Measurements from ENCODE around the gene LRCH1. TPM values are rescaled to one million over a fixed set of nuclear protein-coding genes. Genes with fewer than 3 reads are reported as not detected.

Gene LRCH1
- total and polyA plus RNA-seq, 2 of the 4 experiments (the other 2 are of a cell fraction): 7.0 to 8.8 TPM

- in situ Hi-C loops (cut with MboI; ENCODE audit: low sequenced_read_pairs) (no loop called here), intact Hi-C loops (cut with micrococcal nuclease) (no loop called here), dilution Hi-C loops (cut with HindIII; ENCODE audit: low sequenced_read_pairs, unreplicated experiment) (no loop called here)
- no peak overlapping the region for H2BK5ac ChIP-seq (ENCODE audit: low read depth, low read length, poor library complexity, severe bottlenecking)
- ATAC-seq (ENCODE audit: low read depth) (no peak), DNase-seq (no peak)
- no peak overlapping the region for H3K23ac ChIP-seq (ENCODE audit: low read depth, low read length)
- no peak overlapping the region for H2BK15ac ChIP-seq (ENCODE audit: low read depth, low read length)
- H3K9me3 ChIP-seq (ENCODE audit: control insufficient read depth, insufficient read depth, low read length): no peaks in the 10 kb centered on the region
- no peaks in the 10 kb centered on the region for H4K20me1 ChIP-seq (ENCODE audit: insufficient read depth, low read length)
- TF ChIP-seq RFX5 (IDR thresholded peaks at IDR 0.05; ENCODE audit: low read depth, low read length) (no peak), MAFK (IDR thresholded peaks at IDR 0.05; ENCODE audit: low read depth, low read length) (no peak), BHLHE40 (IDR thresholded peaks at IDR 0.05; ENCODE audit: low read depth, low read length) (no peak), MXI1 (IDR thresholded peaks at IDR 0.05; ENCODE audit: borderline replicate concordance, low read depth, low read length) (no peak), FOS (IDR thresholded peaks at IDR 0.05; ENCODE audit: low read depth, low read length) (no peak), NFE2L2 (IDR thresholded peaks at IDR 0.05; ENCODE audit: low read depth, low read length) (no peak), MAZ (IDR thresholded peaks at IDR 0.05; ENCODE audit: borderline replicate concordance, low read depth, low read length) (no peak), POLR2A (IDR thresholded peaks at IDR 0.05; ENCODE audit: low read depth, low read length) (no peak), RAD21 (IDR thresholded peaks at IDR 0.05; ENCODE audit: low read length) (no peak), USF2 (IDR thresholded peaks at IDR 0.05; ENCODE audit: low read depth, low read length) (no peak), SMC3 (IDR thresholded peaks at IDR 0.05; ENCODE audit: low read depth, low read length) (no peak)
- no peak overlapping the region for H3K4me3 ChIP-seq (ENCODE audit: insufficient read depth, low read depth, low read length)
- H3K18ac ChIP-seq (ENCODE audit: low read depth, low read length): no peak overlapping the region
- WGBS, 2 experiments (ENCODE audit: extremely low coverage in 2 of 2, insufficient read length in 1 of 2): no CpG with 5 or more reads among the region's 4 CpGs
- H2BK20ac ChIP-seq (ENCODE audit: low read depth, low read length): no peak overlapping the region
- no peaks in the 10 kb centered on the region for H3K79me1 ChIP-seq (ENCODE audit: low read depth in 1 of 2, low read length in 2 of 2)
- no peak overlapping the region for H2BK120ac ChIP-seq (ENCODE audit: low read depth, low read length)
- BruUV-seq (replicated peaks): no TSS peak
- no peak overlapping the region for H2AFZ ChIP-seq (replicated peaks; ENCODE audit: low read length, poor library complexity)
- no peak overlapping the region for H3K4me2 ChIP-seq (ENCODE audit: low read depth, low read length)
- H3K36me3 ChIP-seq (ENCODE audit: control insufficient read depth, insufficient read depth, low read length): no peaks in the 10 kb centered on the region
- no peak overlapping the region for H2AK9ac ChIP-seq (replicated peaks; ENCODE audit: low read depth, low read length, poor library complexity)
- POLR2A ChIA-PET (ENCODE audit: unreplicated experiment): no interaction called here
- H3K9me1 ChIP-seq (ENCODE audit: insufficient read depth, low read length): 0 out of 2 replicates have a peak, but pooled peaks cover 2% of the 10 kb centered on the region
- H4K8ac ChIP-seq (ENCODE audit: low read depth in 2 of 2, low read length in 2 of 2): no peak overlapping the region
- H3K9ac ChIP-seq (ENCODE audit: low read depth, low read length): no peak overlapping the region
- CTCF ChIA-PET: no interaction called here
- H3K14ac ChIP-seq (replicated peaks; ENCODE audit: low read depth, low read length): no peak overlapping the region
- no peaks in the 10 kb centered on the region for H3K4me1 ChIP-seq (ENCODE audit: control insufficient read depth, insufficient read depth, low read length)
- no peak overlapping the region for H3K56ac ChIP-seq (ENCODE audit: extremely low read depth, insufficient read depth, low read length)
- H3K4ac ChIP-seq (ENCODE audit: low read depth, low read length): no peak overlapping the region
- H2AK5ac ChIP-seq (ENCODE audit: low read depth, low read length): no peak overlapping the region
- H4K91ac ChIP-seq (ENCODE audit: insufficient read depth, low read depth, low read length): no peak overlapping the region
- H3K27me3 ChIP-seq (ENCODE audit: control insufficient read depth, insufficient read depth, low read length): peaks cover 19% of the 10 kb centered on the region
- no peak overlapping the region for H4K5ac ChIP-seq (ENCODE audit: low read depth, low read length)
- no peak overlapping the region for H3K27ac ChIP-seq (ENCODE audit: insufficient read depth, low read length)
Measured at GRCh38 chr13:46529216-46529919, 23.6 kb upstream of the LRCH1 start.
